Neural progenitor cell (in vitro differentiated cells): Measurements from ENCODE around the gene ZNF35. TPM values are rescaled to one million over a fixed set of nuclear protein-coding genes. Genes with fewer than 3 reads are reported as not detected.
"Not testable (repeated sequence)": the region's sequence is repeated elsewhere in the genome, so short reads cannot be mapped to it uniquely, and the experiment has no call there.

Experiments used
- DNase-seq: peaks from one replicate; pipeline ENCODE4 v3.0.0-alpha.2; 2016; ENCODE audit warnings: low spot score
- H2AFZ ChIP-seq: fragments of 200-600 bp; sonication (generic); replicated peaks from 2 replicates; pipeline ENCODE4 v1.6.1; 2016; ENCODE audit warnings: antibody characterized with exemption
- H3F3A ChIP-seq: fragments of 200-600 bp; sonication (generic); 2 replicates; pipeline ENCODE4 v1.6.1; 2016; ENCODE audit warnings: antibody characterized with exemption, low read depth
- H3K27ac ChIP-seq: fragments of 200-600 bp; sonication (generic); 2 replicates; pipeline ENCODE4 v1.5.1; 2016; ENCODE audit warnings: mild to moderate bottlenecking
- H3K27me3 ChIP-seq: fragments of 200-600 bp; sonication (generic); 2 replicates; pipeline ENCODE4 v1.6.1; 2016; ENCODE audit warnings: mild to moderate bottlenecking, moderate library complexity
- H3K36me3 ChIP-seq: fragments of 200-600 bp; sonication (generic); 2 replicates; pipeline ENCODE4 v1.5.1; 2016
- H3K4me1 ChIP-seq: fragments of 200-600 bp; sonication (generic); 2 replicates; pipeline ENCODE4 v1.6.1; 2016; ENCODE audit warnings: mixed run types
- H3K4me2 ChIP-seq: fragments of 200-600 bp; sonication (generic); 2 replicates; pipeline ENCODE4 v1.6.1; 2016
- H3K4me3 ChIP-seq: fragments of 200-600 bp; sonication (generic); 2 replicates; pipeline ENCODE4 v1.5.1; 2016
- H3K79me2 ChIP-seq: fragments of 200-600 bp; sonication (generic); 2 replicates; pipeline ENCODE4 v1.6.1; 2016; ENCODE audit warnings: low read depth
- H3K9ac ChIP-seq: fragments of 200-600 bp; sonication (generic); 2 replicates; pipeline ENCODE4 v1.6.1; 2016
- H3K9me3 ChIP-seq: fragments of 200-600 bp; sonication (generic); 2 replicates; pipeline ENCODE4 v1.5.1; 2016; ENCODE audit warnings: low read depth
- H4K20me1 ChIP-seq: fragments of 200-600 bp; sonication (generic); 2 replicates; pipeline ENCODE4 v1.6.1; 2016; ENCODE audit warnings: low read depth
- H3K27ac Mint-ChIP-seq: 3 replicates; pipeline ENCODE4 v1.8.0; 2021; ENCODE audit warnings: mixed read lengths
- H3K27me3 Mint-ChIP-seq: 2 replicates; pipeline ENCODE4 v1.8.0; 2022; ENCODE audit warnings: low read depth, mild to moderate bottlenecking, inconsistent platforms, moderate library complexity, mixed read lengths; ENCODE audit not compliant: insufficient read depth
- H3K36me3 Mint-ChIP-seq: 3 replicates; pipeline ENCODE4 v1.8.0; 2021; ENCODE audit warnings: mixed read lengths
- H3K4me1 Mint-ChIP-seq: 3 replicates; pipeline ENCODE4 v1.8.0; 2021; ENCODE audit warnings: mixed read lengths
- H3K4me3 Mint-ChIP-seq: 3 replicates; pipeline ENCODE4 v1.8.0; 2021; ENCODE audit warnings: mild to moderate bottlenecking, moderate library complexity, mixed read lengths
- H3K9me3 Mint-ChIP-seq: 3 replicates; pipeline ENCODE4 v1.8.0; 2020; ENCODE audit warnings: mixed read lengths
- EZH2 ChIP-seq: fragments of 200-600 bp; sonication (generic); IDR thresholded peaks from 2 replicates; pipeline ENCODE4 v1.6.1; 2017; ENCODE audit warnings: antibody characterized with exemption, mild to moderate bottlenecking, moderate library complexity
- EZH2phosphoT487 ChIP-seq: fragments of 200-600 bp; sonication (generic); IDR thresholded peaks from 2 replicates; pipeline ENCODE4 v1.6.1; 2017; ENCODE audit warnings: antibody characterized with exemption
- total RNA-seq: library from RNA; depleted of rRNA; stranded (reverse); fragments of >200 nt; gene quantifications from 2 replicates; pipeline ENCODE4 v1.2.3, GENCODE V29; 2015; ENCODE audit warnings: low replicate concordance
- TF ChIP-seq, protein P1 (sequence below): fragments of 200-600 bp; sonication (generic); IDR thresholded peaks from 2 replicates; pipeline ENCODE4 v1.5.1; 2017; ENCODE audit warnings: antibody characterized with exemption, mild to moderate bottlenecking

The ZNF35 gene
- total RNA-seq, 1 donor from 2014 or later: 29.8 TPM

DNA sequence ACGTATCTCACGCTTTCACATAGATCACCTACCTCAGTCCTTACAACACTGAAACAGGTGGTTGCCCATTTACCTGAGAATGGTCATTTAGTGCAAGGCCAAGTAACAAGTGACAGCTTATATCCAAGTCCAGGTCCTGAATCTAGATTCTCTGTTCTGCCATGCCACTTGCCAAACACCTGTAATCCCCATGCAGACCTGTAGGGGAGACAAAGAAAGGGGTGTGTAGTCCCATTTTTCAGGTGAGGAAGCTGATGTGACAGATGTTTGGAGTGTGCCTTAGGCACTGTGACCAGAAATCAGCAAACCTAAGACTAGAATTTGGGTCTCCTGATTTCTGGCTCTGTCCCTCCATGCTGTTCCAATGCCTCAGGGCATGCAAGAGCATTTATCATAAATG is 12.7 kb downstream of the ZNF35 start:
- no peaks in the 10 kb centered on the region for H3K9me3 ChIP-seq
- H3K4me1 Mint-ChIP-seq: no peaks in the 10 kb centered on the region

DNA sequence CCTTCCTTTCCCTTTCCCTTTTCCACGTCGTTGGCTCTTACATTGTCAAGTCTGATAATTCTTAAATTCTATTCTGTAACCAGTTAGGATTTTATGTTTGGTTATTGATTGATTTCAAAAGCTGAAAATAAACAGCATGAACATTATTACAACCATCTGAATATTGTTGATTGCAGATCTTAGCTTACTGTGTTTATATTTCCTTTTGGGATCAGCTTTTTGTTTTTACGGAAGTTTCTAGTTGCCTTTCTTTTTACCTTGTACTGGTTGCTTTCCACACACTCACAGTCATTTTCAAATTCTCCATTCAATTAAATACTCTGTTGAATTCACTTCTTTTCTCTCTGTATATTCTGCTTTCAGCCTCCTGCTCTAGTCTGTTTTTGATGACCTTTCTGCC is 16.6 kb downstream of the ZNF35 start:
- no peaks in the 10 kb centered on the region for H3F3A ChIP-seq
- no peaks in the 10 kb centered on the region for H4K20me1 ChIP-seq
- no peak for TF ChIP-seq EZH2
- TF ChIP-seq, protein P1, sequence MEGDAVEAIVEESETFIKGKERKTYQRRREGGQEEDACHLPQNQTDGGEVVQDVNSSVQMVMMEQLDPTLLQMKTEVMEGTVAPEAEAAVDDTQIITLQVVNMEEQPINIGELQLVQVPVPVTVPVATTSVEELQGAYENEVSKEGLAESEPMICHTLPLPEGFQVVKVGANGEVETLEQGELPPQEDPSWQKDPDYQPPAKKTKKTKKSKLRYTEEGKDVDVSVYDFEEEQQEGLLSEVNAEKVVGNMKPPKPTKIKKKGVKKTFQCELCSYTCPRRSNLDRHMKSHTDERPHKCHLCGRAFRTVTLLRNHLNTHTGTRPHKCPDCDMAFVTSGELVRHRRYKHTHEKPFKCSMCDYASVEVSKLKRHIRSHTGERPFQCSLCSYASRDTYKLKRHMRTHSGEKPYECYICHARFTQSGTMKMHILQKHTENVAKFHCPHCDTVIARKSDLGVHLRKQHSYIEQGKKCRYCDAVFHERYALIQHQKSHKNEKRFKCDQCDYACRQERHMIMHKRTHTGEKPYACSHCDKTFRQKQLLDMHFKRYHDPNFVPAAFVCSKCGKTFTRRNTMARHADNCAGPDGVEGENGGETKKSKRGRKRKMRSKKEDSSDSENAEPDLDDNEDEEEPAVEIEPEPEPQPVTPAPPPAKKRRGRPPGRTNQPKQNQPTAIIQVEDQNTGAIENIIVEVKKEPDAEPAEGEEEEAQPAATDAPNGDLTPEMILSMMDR: no peak
- TF ChIP-seq EZH2phosphoT487: no peak
- H3K79me2 ChIP-seq: no peaks in the 10 kb centered on the region
- no peaks in the 10 kb centered on the region for H3K27me3 ChIP-seq
- H3K4me1 ChIP-seq: no peaks in the 10 kb centered on the region
- H3K27me3 Mint-ChIP-seq: peaks cover 3% of the 10 kb centered on the region
- H3K27ac ChIP-seq: no peak overlapping the region
- peaks cover 39% of the 10 kb centered on the region for H3K36me3 Mint-ChIP-seq
- no peak overlapping the region for H3K9ac ChIP-seq
- no peak overlapping the region for H2AFZ ChIP-seq
- H3K4me2 ChIP-seq: no peak overlapping the region
- peaks cover 2% of the 10 kb centered on the region for H3K9me3 Mint-ChIP-seq
- no peaks in the 10 kb centered on the region for H3K4me1 Mint-ChIP-seq
- no peaks in the 10 kb centered on the region for H3K9me3 ChIP-seq
- H3K36me3 ChIP-seq: peaks cover 5% of the 10 kb centered on the region
- no peak overlapping the region for H3K4me3 ChIP-seq
- H3K27ac Mint-ChIP-seq: no peak overlapping the region
- no peak overlapping the region for H3K4me3 Mint-ChIP-seq
- DNase-seq: no peak

More for the DNA sequence above, 12.7 kb downstream of the ZNF35 start:
- no peak overlapping the region for H3K27ac Mint-ChIP-seq
- Histone ChIP-seq H3K4me1 (no peaks in the 10 kb centered on the region), H3F3A (no peaks in the 10 kb centered on the region), H3K36me3 (peaks cover 21% of the 10 kb centered on the region), H3K79me2 (no peaks in the 10 kb centered on the region), H3K4me2 (no peak overlapping the region), H4K20me1 (no peaks in the 10 kb centered on the region), H3K4me3 (no peak overlapping the region), H2AFZ (no peak overlapping the region), H3K9ac (no peak overlapping the region), H3K27me3 (no peaks in the 10 kb centered on the region), H3K27ac (no peak overlapping the region)
- H3K4me3 Mint-ChIP-seq: no peak overlapping the region
- TF ChIP-seq EZH2: no peak
- TF ChIP-seq, protein P1: peak; percentile 35
- no peak for DNase-seq
- H3K36me3 Mint-ChIP-seq: peaks cover 68% of the 10 kb centered on the region
- peaks cover 2% of the 10 kb centered on the region for H3K27me3 Mint-ChIP-seq
- H3K9me3 Mint-ChIP-seq: peaks cover 4% of the 10 kb centered on the region

DNA sequence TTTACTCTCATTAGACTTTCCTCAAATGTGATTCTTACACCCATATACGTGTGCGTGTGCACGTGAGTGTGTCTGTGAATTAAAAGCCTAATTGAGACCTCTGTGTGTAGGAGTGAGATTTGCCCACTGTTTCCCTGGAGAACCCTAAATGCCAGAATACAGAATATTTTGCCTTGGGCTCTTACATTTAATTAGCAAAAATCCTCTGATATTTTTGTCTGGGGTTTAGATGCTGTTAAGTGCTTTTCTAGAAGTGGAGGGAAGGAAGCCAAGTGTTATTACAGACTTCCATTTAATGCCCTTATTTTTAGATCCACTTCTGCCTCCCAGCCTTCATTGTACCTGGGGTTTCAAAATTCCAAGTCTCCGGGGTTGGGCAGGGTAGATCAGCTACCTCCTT is 17.8 kb downstream of the ZNF35 start:
- H3K9me3 ChIP-seq: no peaks in the 10 kb centered on the region
- peaks cover 5% of the 10 kb centered on the region for H3K36me3 ChIP-seq
- H3K4me3 Mint-ChIP-seq: no peak overlapping the region
- H2AFZ ChIP-seq: no peak overlapping the region
- peaks cover 29% of the 10 kb centered on the region for H3K36me3 Mint-ChIP-seq
- no peaks in the 10 kb centered on the region for H3K79me2 ChIP-seq
- H3K4me2 ChIP-seq: no peak overlapping the region
- H3K9me3 Mint-ChIP-seq: no peaks in the 10 kb centered on the region
- no peaks in the 10 kb centered on the region for H3K4me1 ChIP-seq
- no peak overlapping the region for H3K9ac ChIP-seq
- H3K27ac Mint-ChIP-seq: no peak overlapping the region
- no peaks in the 10 kb centered on the region for H4K20me1 ChIP-seq
- no peaks in the 10 kb centered on the region for H3F3A ChIP-seq
- DNase-seq: no peak
- no peak overlapping the region for H3K27ac ChIP-seq
- H3K4me1 Mint-ChIP-seq: no peaks in the 10 kb centered on the region
- H3K27me3 ChIP-seq: no peaks in the 10 kb centered on the region
- H3K27me3 Mint-ChIP-seq: peaks cover 3% of the 10 kb centered on the region
- no peak for TF ChIP-seq EZH2phosphoT487
- H3K4me3 ChIP-seq: no peak overlapping the region

- Mint-ChIP-seq H3K9me3 (peaks cover 7% of the 10 kb centered on the region), H3K27me3 (peaks cover 4% of the 10 kb centered on the region), H3K36me3 (peaks cover 17% of the 10 kb centered on the region), H3K4me3 (no peak overlapping the region), H3K27ac (peak overlapping the region; percentile 76), H3K4me1 (no peaks in the 10 kb centered on the region)
- Histone ChIP-seq H3K4me2 (no peak overlapping the region), H3K36me3 (peaks cover 5% of the 10 kb centered on the region), H3K4me3 (no peak overlapping the region), H3K9me3 (no peaks in the 10 kb centered on the region), H3K4me1 (no peaks in the 10 kb centered on the region), H3K79me2 (no peaks in the 10 kb centered on the region), H3F3A (no peaks in the 10 kb centered on the region), H4K20me1 (no peaks in the 10 kb centered on the region), H2AFZ (no peak overlapping the region), H3K27ac (no peak overlapping the region), H3K27me3 (no peaks in the 10 kb centered on the region), H3K9ac (no peak overlapping the region)
- DNase-seq: no peak
- TF ChIP-seq EZH2phosphoT487: no peak
- TF ChIP-seq, protein P1: no peak
- no peak for TF ChIP-seq EZH2
Observed at GRCh38 chr3:44669760-44670159, 21.2 kb downstream of the ZNF35 start.

- not testable (repeated sequence) for H3K4me3 ChIP-seq, H3K36me3 Mint-ChIP-seq, H2AFZ ChIP-seq, H3K9me3 Mint-ChIP-seq, H3K4me2 ChIP-seq, H3K36me3 ChIP-seq, DNase-seq, H3K4me1 ChIP-seq, H3K4me1 Mint-ChIP-seq, H3K27ac ChIP-seq, H3F3A ChIP-seq, H3K27me3 Mint-ChIP-seq, H3K27ac Mint-ChIP-seq, H3K79me2 ChIP-seq, H3K9me3 ChIP-seq, H3K9ac ChIP-seq, H4K20me1 ChIP-seq, H3K4me3 Mint-ChIP-seq, H3K27me3 ChIP-seq
Observed at GRCh38 chr3:44673466-44673865, 24.9 kb downstream of the ZNF35 start.
